DND-41 (cell line): ENCODE data around the gene MEI1.

Experiments
- EZH2 ChIP-seq: IDR thresholded peaks from 3 replicates; pipeline ENCODE4 v1.6.1; 2012; ENCODE audit warnings: borderline replicate concordance, low read depth, mild to moderate bottlenecking, moderate library complexity, low read length, inconsistent platforms; ENCODE audit not compliant: severe bottlenecking
- TF ChIP-seq, protein P1 (sequence below): IDR thresholded peaks from 2 replicates; pipeline ENCODE4 v1.5.1; 2012; ENCODE audit warnings: borderline replicate concordance, low read length, moderate library complexity, mild to moderate bottlenecking; ENCODE audit not compliant: poor library complexity, severe bottlenecking; ENCODE audit errors: extremely low read depth

DNA sequence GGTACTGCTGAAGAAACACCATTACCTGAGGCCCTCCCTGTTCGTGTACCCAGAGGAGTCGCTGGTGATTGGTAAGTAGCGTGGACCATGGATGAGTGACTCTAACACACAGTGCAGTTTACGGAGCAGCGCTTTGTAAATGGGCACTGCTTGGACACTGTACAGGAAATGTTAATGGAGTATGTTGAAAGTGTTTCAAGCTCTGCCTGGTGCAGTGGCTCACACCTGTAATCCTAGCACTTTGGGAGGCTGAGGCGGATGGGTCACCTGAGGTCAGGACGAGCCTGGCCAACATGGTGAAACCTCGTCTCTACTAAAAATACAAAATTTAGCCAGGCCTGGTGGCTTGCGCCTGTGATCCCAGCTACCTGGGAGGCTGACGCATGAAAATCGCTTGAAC, 48.5 kb upstream of the MEI1 start:
- TF ChIP-seq, protein P1, sequence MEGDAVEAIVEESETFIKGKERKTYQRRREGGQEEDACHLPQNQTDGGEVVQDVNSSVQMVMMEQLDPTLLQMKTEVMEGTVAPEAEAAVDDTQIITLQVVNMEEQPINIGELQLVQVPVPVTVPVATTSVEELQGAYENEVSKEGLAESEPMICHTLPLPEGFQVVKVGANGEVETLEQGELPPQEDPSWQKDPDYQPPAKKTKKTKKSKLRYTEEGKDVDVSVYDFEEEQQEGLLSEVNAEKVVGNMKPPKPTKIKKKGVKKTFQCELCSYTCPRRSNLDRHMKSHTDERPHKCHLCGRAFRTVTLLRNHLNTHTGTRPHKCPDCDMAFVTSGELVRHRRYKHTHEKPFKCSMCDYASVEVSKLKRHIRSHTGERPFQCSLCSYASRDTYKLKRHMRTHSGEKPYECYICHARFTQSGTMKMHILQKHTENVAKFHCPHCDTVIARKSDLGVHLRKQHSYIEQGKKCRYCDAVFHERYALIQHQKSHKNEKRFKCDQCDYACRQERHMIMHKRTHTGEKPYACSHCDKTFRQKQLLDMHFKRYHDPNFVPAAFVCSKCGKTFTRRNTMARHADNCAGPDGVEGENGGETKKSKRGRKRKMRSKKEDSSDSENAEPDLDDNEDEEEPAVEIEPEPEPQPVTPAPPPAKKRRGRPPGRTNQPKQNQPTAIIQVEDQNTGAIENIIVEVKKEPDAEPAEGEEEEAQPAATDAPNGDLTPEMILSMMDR = no peak
- no peak for TF ChIP-seq EZH2
